Effector CD8-positive, alpha-beta T cell (primary cell): ENCODE results near the gene NLRP14.

Source experiments
- DNase-seq: peaks from one replicate; lab custom pipeline; 2025; lab: John Stamatoyannopoulos, UW

Gene NLRP14

GRCh38 chr11:7050191-7050590, 29.9 kb downstream of the NLRP14 start:
- no peak for DNase-seq

DNA sequence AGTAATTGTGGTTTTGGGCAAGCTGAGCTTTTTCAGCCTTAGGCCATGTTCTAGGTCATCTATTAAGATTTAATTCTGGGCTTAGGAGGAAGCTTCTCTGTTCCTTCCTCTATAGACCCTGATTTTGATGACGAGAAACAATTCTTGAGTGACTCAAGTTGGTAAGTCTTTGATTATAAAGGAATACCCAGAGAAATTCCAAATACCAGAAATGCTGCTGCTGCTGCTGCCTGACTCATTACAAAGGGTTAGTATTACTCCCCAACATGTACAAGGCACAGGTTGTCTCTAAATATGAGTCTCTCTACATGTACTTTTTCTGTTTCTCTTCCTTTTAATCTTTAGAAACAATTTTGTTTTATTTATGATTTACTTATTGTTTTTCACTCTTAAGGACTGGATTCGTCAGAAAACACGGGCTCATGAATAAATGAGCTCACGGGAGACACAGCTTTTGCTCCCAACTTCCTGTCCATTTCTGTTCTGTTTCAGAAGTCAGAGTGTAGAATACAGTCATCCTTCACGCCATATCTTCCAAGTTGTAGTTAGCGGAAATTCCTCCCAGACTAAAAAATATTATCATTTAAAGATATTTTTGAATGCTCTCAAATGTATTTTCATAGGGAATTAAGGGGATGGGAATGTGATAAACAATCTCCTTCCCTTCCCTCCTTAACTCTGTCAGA, 36.7 kb downstream of the NLRP14 start:
- no peak for DNase-seq

DNA sequence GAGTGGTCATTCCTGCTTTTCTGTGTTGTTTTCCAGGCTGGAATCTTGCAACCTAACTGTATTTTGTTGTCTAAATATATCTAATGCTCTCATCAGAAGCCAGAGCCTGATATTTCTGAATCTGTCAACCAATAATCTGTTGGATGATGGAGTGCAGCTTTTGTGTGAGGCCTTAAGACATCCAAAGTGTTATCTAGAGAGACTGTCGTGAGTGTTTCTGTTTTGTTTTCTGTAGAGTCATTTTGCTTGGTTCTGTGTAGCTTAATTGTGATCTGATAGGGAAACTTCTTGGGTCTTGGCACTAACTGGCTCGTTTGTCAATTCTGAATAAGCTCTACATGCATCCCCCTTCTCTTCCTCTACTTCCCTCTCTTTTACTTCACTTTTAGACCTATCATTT, 37.4 kb downstream of the NLRP14 start:
- DNase-seq, result no peak

DNA sequence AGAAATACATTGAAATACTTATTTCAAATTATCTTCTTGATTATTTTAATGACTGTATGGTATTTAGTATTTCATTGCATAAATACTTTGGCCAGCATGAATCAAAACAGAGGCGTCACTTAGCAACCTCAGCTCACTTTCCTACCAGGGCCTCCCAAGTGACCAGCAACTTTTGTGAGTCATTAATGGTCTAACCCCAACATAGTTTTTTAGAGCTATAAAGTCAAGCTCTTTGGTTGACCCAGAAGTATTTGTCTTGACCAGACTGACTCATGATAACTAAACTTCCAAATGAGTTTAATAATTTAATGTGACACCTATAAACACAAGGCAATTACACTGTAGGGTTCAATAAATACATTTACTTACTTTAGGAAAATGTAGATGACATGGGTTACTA, 40.6 kb downstream of the NLRP14 start:
- no peak for DNase-seq

- no peak for DNase-seq
Observed at GRCh38 chr11:7062534-7062933, 42.3 kb downstream of the NLRP14 start.

GRCh38 chr11:7072401-7073028, 52.2 kb downstream of the NLRP14 start:
- DNase-seq, result no peak

GRCh38 chr11:7077101-7077500, 56.8 kb downstream of the NLRP14 start:
- no peak for DNase-seq

GRCh38 chr11:7079545-7080135, 59.4 kb downstream of the NLRP14 start:
- no peak for DNase-seq

DNA sequence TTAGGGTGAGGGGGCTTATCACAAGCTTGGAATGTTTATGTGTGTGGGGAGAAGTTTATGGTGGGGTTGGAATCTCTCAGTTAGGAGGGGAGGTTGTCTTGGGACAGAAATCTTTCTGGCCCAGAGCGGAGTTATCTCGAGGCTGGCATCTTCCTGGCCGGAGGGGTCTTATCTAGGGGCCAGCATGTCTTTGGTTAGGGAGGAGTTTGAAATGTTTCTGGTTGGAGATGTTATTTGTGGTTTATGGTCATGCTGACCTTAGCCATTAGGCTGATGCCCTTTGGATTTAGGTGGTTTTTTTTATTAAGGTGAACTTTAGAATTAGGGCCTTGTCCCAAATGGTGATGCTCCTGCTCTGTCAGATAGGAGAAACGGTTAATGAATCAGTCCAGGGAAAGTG, 60.6 kb downstream of the NLRP14 start:
- DNase-seq, result no peak

DNA sequence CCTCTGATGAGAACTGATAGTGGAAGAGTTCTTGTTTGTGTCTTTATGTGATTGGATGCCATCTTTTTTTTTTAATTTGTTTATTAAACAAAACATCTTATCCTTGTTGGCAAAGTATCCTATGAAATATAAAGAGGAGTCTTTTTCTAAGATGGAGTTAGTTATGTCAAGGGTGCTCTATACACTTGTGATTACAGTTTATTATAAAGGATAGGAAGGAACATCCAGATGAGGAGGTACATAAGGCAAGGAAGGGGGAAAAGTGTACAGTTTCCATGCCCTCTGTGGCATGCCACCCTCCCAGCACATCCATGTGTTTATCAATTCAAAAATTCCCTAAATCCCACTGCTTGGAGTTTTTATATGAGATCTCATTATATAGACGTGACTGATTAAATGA, 61.2 kb downstream of the NLRP14 start:
- no peak for DNase-seq

- no peak for DNase-seq
Observed at GRCh38 chr11:7088921-7089320, 68.6 kb downstream of the NLRP14 start, which contains the start of gene RBMXL2. Gene RBMXL2 (plus strand): TSS chr11:7088998. CDS start chr11:7089121, 123 bp downstream.

- no peak for DNase-seq
Observed at GRCh38 chr11:7089328-7090251, 69.3 kb downstream of the NLRP14 start.

- DNase-seq, result no peak
Observed at GRCh38 chr11:7098235-7098832, 78.1 kb downstream of the NLRP14 start.

DNA sequence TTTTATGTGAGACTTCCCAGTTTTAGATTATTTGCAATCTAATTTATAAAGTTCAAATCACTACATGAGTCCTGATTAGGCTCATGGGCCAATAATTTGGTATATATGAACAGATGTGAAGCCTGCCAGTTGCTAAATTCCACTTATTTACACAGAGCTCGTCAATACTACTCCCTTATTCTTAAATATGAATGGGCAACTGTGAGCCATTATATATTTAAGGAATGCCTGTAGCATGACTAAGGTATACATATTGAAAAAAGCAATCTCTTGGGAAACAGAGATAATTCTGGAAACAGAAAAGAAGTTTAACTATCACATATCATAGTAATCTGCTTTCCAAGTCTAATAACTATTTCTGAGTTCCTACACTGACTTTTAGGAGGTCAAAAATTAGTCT, 95.5 kb downstream of the NLRP14 start:
- no peak for DNase-seq

GRCh38 chr11:7116370-7116769, 96.1 kb downstream of the NLRP14 start:
- DNase-seq, result no peak
